ENCODE data around the gene SHISA5.
A peak's percentile ranks its signal among the peaks of the same experiment; 100 is the strongest.

Gene SHISA5

GRCh38 chr3:48456456-48456855, 47.5 kb downstream of the SHISA5 start:
- DNase-seq: no peak

- DNase-seq: no peak
Observed at GRCh38 chr3:48451270-48451669, 52.7 kb downstream of the SHISA5 start.

DNA sequence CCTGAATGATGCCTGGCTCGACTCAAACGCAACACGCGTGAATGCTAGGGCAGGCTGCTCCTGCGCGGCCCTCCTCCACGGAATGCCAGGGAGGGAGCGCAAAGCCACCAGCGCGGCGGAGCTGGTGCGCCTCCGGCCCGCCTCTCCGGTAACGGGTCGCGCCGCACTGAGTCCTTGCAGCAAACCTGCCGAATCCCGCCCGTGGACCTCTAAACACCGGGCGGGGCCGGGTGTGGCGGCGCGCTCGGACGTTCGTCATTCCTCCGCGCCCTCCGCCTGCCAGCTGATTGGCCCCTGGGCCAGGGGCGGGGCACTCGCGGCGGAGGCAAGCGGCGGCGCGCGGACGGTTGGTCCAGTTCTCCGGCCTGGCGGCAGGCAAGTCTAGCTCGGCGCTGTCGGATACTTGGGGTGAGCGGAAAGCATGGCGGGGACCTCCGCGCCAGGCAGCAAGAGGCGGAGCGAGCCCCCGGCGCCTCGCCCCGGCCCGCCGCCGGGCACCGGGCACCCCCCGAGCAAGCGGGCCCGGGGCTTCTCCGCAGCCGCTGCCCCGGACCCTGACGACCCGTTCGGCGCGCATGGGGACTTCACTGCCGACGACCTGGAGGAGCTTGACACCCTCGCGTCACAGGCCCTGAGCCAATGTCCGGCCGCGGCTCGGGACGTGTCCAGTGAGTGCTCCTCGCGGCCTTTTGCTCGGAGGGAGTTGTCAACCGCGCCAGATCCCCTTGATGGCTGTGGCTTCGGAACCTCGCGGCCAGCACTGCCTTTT, 57.4 kb downstream of the SHISA5 start, which contains the start of gene ATRIP:
ATRIP (plus strand) TSS at position 313 of the 769 bp plus-strand sequence; CDS start at position 422, 109 bp downstream.
- DNase-seq: peak; percentile 31

DNA sequence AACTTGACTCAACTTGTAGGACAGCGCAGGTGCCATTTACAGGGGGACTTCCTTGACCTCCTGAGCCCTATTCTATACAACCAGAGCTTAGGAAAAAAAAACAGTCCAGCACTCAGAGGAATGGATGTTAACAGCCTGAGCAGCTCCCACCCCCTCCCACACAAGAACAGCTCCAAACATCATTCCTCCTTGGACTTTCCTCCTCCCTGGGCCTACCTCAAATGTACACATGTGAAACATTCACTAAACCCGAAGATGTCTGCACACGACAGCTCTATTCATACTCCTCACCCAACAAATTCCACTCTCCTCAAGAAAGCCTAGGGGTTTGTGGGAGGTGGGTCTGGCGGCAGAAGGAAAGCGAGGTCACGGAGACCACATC, 57.9 kb downstream of the SHISA5 start:
- no peak for DNase-seq

DNA sequence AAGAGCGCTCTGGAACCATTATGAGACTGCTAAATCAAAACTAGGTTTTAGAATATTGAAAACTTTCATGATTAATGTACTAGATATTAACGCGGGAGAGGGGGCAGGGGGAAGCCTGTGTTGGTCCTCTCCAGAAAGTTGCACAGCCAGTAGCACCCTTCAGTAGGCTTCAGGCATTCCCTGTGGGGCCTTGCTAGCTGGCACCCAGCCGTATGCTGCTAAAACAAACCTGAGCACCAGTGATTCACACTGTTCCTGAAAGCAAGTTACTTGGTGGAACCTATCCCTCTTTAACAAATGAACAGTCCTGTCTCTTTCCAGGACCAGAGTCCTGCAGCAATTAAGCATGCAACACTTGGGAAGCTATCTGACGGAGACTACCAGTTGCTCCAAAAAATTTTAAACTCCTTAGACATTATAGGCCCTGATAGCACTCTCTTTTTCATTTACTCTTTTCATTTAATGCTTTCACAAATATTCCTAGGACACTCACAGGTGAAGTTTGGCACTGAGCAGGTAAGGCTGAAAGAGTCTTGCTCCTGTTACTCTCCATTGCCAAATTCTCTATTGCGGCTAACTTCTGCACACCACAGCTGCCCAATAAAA, 58.6 kb downstream of the SHISA5 start:
- DNase-seq: no peak

DNA sequence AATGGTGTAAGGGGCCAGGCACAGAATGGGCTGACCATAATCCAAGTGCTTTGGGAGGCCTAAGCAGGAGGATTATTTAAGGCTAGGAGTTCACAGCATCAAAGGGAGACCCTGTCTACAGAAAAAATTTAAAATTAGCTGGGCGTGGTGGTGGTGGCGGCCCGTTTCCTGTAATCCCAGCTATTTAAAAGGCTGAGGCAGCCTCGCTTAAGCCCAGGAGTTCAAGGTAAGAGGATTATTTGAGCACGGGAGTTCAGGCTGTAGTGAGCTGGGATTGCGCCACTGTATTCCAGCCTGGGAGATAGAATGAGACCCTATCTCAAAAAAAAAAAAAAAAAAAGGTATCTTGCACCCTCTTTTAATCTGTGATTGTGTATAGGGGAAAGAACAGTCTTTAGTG, 62.0 kb downstream of the SHISA5 start:
- DNase-seq: no peak

GRCh38 chr3:48440590-48440958, 63.4 kb downstream of the SHISA5 start:
- no peak for DNase-seq

GRCh38 chr3:48439820-48440589, 64.0 kb downstream of the SHISA5 start, which contains the start of the genes CCDC51 and TMA7:
Gene CCDC51, minus strand, starts transcription at chr3:48440119. Its CDS starts 4,991 bp downstream, at chr3:48435128.
Gene TMA7, plus strand, starts transcription at chr3:48440257. Its CDS starts 40 bp downstream, at chr3:48440297.
- peak; percentile 82 for DNase-seq

DNA sequence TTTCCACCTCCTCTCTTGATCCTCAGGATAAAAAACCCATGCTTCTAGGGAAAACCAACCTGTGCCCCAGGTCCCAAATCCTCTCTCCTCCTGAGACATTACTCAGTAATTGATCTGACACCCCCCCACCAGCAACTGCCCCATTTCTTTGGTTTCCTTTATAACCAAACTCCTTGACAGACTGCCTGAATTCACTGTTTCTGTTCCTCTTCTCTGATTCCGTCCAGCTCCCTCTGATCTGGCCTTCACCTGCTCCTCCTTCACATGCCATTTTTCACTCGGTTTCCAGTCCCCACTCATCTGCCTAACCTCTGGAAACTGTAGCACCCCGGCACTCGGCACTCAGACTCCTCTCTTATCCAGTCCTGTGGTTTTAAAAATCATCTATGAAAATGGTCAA, 66.2 kb downstream of the SHISA5 start:
- DNase-seq: no peak

GRCh38 chr3:48436855-48437254, 67.1 kb downstream of the SHISA5 start:
- no peak for DNase-seq

- no peak for DNase-seq
Observed at GRCh38 chr3:48436477-48436787, 67.5 kb downstream of the SHISA5 start.

DNA sequence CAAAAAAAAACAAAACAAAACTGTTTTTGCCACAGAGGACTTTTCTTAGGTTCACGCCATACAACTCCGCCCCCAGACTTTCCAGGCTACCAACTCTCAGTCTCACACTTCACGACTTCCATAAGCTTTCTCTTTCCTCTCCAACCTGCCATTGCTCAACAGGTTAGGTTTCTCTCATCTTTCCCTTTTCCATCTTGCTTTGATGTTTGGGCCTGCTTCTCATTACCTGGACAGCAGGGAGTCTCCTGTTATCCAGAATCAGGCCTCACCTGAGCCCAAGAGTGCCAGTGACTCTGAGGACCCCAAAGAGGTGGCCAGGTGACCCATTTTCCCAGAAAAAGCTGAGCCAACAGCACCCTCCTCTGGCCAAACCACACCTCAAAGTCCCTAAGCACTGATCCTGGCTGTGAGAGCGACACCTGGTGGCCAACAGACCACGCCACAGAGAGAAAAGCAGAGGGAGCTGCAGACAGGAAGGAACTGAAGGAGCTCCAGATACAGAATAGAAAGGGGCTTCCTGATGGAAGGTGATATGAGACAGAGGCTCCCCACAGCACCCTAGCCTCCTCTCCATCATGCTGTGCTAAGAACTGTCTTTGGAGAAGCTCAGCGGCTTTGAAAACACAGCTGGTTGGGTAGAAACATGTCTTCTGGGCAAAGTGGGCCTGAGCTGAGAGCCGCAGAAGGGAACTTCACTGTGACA, 68.0 kb downstream of the SHISA5 start:
- no peak for DNase-seq

DNA sequence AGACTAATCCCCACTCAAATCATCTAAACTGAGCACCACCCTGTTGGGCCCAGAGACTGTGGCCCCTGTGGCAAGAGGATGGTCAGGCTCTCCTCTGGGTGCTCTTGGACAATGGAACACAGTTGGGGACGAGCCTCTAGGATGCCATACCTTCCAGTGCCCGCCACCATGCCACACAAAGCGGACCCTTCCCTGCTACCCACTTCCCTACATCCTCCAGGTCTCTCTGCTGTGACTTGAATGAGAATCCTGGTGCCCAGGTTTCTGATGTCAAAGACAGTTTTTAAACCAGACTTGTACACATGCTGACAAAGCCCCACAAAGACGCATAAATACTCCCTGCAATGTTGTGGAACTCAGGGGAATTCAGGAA, 68.8 kb downstream of the SHISA5 start:
- no peak for DNase-seq

GRCh38 chr3:48434591-48435222, 69.3 kb downstream of the SHISA5 start:
- no peak for DNase-seq

DNA sequence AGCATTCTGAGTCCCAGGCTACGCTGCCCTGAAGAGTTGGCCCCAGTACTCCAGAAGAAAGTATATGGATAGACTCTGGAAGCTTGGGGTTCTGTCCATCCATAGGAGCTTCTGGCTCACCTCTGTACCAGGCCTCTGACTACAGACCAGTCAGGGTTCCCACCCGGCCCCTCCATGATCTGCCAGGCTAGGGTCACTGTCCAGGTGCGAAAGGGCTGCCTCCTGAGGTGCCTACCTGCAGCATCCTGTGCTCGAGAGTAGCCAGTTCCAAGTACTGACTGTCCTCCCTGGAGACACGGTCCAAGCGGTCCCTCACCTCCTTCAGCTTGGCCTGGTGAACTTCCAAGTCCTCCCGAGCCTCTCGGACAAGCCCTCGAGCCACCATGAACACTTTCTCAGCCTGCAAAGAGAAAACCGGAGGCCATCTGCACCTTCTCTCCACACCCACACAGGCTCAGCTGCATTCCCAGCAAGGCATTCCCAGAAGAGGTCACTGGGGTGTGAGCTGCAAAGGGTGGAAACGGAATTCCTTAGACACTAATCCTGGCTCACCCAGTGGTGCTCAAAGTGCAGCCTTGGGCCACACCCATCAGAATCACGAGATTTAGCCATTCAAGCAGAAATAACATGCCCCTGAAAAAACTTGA, 70.4 kb downstream of the SHISA5 start:
- no peak for DNase-seq

DNA sequence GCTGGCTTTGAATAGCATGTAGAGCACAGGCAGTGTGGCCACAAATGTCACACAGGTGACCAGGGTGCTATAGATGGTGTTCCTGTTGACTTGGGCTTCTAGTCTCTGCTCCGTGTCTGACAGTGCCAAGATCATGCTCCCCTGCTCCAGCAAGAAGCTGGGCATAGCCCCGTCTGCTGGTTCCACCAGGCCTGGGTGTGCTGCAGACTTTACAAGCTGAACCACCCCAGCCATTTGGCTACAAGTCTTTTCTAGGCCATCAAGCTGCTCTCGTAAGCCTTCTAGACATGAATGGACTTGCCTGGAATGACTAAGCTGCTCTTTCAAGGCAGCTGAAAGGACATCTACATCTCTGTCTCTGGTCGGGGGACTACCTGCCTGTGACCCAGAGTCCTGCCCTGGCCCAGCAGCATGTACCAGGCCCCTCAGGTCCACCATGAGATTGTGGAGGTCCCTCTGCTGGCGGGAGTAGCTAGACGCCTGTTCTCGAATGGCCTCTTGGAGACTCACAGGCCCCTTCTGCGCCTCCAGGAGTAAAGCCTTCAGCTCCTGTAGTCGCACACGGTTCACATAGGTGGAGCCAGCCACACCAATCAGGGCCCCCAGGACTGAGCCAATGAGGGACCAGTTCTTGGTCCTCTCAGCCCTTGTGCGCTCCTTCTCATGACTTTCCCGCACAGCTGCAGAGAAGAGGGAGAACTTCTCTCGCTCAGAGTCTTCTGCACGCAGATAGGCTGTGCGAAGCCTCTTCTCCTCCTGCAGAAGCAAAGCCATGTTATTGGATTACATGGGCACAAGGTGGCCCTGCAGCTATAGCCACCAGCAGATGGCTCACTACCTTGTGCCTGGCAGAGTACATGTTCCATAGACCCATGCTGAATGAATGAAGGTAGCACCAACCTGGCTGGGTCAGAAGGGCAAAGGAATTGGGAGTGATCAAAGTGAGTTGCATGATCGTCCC, 71.3 kb downstream of the SHISA5 start:
- no peak for DNase-seq

- DNase-seq: no peak
Observed at GRCh38 chr3:48431224-48432029, 72.5 kb downstream of the SHISA5 start.

GRCh38 chr3:48430708-48431101, 73.3 kb downstream of the SHISA5 start:
- no peak for DNase-seq

- DNase-seq: peak; percentile 20
Observed at GRCh38 chr3:48429960-48430707, 73.8 kb downstream of the SHISA5 start, which contains the start of gene PLXNB1. Gene PLXNB1, minus strand, starts transcription at chr3:48430086. Its CDS starts 5,475 bp downstream, at chr3:48424611.
